Neuron (in vitro differentiated cells): ENCODE measurements around the gene DUSP19.

ENCODE experiments used
- H2AFZ ChIP-seq: one replicate; pipeline ENCODE4 v1.6.1; 2013; ENCODE audit warnings: low read depth, mild to moderate bottlenecking, inconsistent platforms, low read length, moderate library complexity
- H3K27me3 ChIP-seq: one replicate; pipeline ENCODE4 v1.6.1; 2013; ENCODE audit warnings: low read length; ENCODE audit not compliant: insufficient read depth
- H3K36me3 ChIP-seq: one replicate; pipeline ENCODE4 v1.6.1; 2013; ENCODE audit warnings: low read length; ENCODE audit not compliant: insufficient read depth
- H3K4me1 ChIP-seq: one replicate; pipeline ENCODE4 v1.6.1; 2013; ENCODE audit warnings: low read length; ENCODE audit not compliant: insufficient read depth
- H3K4me3 ChIP-seq: 2 replicates; pipeline ENCODE4 v1.5.1; 2013; ENCODE audit warnings: mild to moderate bottlenecking, low read length, moderate library complexity
- H3K9me3 ChIP-seq: one replicate; pipeline ENCODE4 v1.6.1; 2013; ENCODE audit warnings: low read length

Gene DUSP19

DNA sequence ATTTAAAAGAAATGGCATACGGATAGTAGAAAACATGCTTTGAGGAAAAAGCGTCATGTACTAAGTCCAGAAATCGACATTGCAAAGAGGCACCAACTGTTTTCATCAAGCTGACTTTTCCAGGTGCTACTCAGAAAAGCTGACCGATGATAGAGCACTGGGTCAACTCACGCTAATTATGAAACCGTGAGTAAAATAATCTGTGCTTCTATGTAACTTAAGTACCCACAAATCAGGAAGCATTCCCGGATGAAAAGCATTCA, 45.3 kb downstream of the DUSP19 start:
- peaks cover 5% of the 10 kb centered on the region for H3K36me3 ChIP-seq
- H3K9me3 ChIP-seq, result no peaks in the 10 kb centered on the region
- H3K4me1 ChIP-seq, result peaks cover 11% of the 10 kb centered on the region
- peak overlapping the region; percentile 75 for H3K4me3 ChIP-seq
- peak overlapping the region; percentile 92 for H2AFZ ChIP-seq
- no peaks in the 10 kb centered on the region for H3K27me3 ChIP-seq

DNA sequence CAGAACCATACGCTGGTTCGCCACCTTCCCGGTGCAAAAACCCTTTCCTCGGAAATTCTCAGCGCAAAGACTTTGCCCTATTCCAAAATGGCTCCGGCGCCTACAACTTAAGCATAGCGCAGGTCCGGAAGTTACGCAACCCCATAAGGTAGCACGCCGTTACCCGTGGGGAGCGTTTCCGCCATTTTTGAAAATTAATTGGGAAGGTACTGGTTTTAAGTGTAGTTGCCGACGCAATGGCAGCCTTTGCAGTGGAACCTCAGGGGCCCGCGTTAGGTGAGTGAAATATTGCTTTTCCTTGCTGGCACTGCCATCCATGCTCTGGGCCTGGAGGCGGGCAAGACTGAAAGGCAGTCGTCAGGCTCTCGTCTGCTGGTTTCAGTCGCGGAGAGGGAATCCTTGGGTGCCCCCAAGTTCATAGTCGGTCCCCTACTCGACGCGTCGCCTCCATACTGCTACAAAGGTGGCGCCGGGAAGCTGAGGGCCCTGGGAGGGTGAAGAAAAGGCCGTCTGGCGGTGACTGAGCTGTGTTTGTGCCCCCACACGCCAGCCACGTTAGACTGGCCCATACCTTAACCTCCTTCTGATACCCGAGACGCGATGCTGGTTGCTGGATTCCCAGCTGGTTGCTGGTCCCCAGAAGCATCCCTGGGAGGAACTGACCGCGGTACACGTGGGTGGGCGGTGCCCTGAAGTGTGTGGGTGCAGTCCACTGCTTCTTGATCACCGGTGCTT, 45.8 kb downstream of the DUSP19 start, which contains the start of gene NUP35:
NUP35 (plus strand) TSS at position 222 of the 735 bp plus-strand sequence; CDS start at position 237, 15 bp downstream.
- peaks cover 11% of the 10 kb centered on the region for H3K4me1 ChIP-seq
- H3K4me3 ChIP-seq, result peak within 1 kb of the TSS; percentile 75
- H2AFZ ChIP-seq, result peak within 1 kb of the TSS; percentile 92
- no peaks in the 10 kb centered on the region for H3K9me3 ChIP-seq
- no peaks in the 10 kb centered on the region for H3K27me3 ChIP-seq
- H3K36me3 ChIP-seq, result peaks cover 8% of the 10 kb centered on the region

DNA sequence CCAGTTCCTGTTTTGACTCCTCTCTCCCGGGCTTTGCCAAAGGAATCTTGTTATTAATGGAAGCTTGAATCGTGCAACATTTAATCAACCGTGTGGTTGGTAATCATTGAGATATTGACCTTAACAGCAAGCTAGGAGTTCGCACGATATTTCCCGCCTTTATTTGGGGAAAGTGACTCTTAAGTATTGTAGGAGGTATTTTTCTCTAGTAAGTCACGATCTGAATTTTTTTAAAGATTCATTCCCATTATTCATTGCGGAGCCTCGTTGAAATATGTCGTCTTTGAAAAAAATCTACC, 46.4 kb downstream of the DUSP19 start:
- H3K4me3 ChIP-seq, result peak overlapping the region; percentile 75
- peaks cover 11% of the 10 kb centered on the region for H3K36me3 ChIP-seq
- H2AFZ ChIP-seq, result peak overlapping the region; percentile 92
- H3K4me1 ChIP-seq, result peaks cover 11% of the 10 kb centered on the region
- H3K9me3 ChIP-seq, result no peaks in the 10 kb centered on the region
- H3K27me3 ChIP-seq, result no peaks in the 10 kb centered on the region

DNA sequence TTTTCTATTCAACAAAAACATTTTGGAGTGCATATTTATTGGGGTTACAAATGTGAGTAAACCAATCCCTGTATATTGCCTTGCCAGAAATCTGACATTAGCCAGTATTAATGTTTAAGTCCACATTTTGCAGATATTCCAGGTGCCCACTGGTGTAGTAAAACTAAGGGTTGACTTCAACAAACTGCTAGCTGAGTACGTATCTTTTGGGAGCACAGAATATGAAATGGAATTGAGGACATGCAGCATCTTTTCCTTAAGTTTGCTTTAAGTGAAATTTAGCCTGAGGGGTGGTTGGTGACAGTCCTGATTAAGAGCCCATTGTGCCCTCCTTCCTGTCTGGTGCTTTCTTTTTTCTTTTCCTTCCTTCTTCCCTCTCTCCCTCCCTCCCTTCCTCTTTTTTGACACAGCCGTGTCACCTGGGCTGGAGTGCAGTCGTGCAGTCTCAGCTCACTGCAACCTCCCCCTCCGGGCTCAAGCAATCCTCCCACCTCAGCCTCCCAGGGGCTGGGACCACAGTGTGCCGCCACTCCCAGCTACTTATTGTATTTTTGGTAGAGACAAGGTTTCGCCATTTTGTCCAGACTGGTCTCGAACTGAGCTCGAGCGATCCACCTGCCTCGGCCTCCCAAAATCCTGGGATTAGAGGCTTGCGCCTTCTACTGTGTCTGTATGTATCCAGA, 47.3 kb downstream of the DUSP19 start:
- Histone ChIP-seq H3K9me3 (no peaks in the 10 kb centered on the region), H3K36me3 (peaks cover 19% of the 10 kb centered on the region), H3K4me1 (peaks cover 11% of the 10 kb centered on the region), H2AFZ (no peak overlapping the region), H3K4me3 (peak overlapping the region; percentile 75), H3K27me3 (no peaks in the 10 kb centered on the region)

DNA sequence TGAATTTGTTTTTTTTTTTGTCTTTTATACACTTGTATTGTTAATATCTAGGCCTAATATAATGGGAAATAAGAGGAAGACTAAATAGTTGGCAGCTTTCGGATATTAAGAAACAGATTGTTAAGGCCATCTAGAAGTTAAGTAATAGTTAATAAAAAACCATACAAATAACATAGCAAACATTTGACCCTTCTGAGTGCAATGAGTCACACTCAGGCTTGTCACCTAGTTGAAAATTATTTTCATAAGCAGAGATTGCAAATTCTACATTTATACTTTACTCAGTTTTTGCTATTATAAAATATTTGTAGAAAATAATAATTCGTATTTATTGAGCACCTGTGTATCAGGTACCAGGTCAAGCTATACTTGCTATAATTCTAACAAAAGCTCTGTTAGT, 48.1 kb downstream of the DUSP19 start:
- peaks cover 26% of the 10 kb centered on the region for H3K36me3 ChIP-seq
- H2AFZ ChIP-seq, result no peak overlapping the region
- H3K4me3 ChIP-seq, result no peak overlapping the region
- H3K27me3 ChIP-seq, result no peaks in the 10 kb centered on the region
- peaks cover 11% of the 10 kb centered on the region for H3K4me1 ChIP-seq
- no peaks in the 10 kb centered on the region for H3K9me3 ChIP-seq

DNA sequence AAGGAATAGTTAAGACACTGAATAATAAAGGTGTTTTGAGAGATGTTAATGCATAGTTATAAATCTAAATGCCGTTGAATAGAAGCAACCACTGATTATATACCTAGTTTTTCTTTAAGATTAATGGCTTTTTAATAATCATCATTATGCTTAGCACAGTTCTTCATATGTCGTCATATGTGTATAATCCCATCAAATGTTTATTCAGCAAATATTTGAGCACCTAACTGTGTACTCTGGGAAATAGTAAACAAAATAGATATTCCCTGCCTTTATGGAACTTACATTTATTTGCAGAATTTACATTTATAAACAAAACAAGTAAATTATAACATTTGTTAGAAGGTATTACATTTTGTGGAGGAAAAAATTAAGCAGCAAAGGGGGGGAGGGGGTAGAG, 55.5 kb downstream of the DUSP19 start:
- Histone ChIP-seq H3K9me3 (no peaks in the 10 kb centered on the region), H3K4me3 (no peak overlapping the region), H3K4me1 (no peaks in the 10 kb centered on the region), H3K27me3 (no peaks in the 10 kb centered on the region), H2AFZ (no peak overlapping the region), H3K36me3 (peaks cover 50% of the 10 kb centered on the region)

DNA sequence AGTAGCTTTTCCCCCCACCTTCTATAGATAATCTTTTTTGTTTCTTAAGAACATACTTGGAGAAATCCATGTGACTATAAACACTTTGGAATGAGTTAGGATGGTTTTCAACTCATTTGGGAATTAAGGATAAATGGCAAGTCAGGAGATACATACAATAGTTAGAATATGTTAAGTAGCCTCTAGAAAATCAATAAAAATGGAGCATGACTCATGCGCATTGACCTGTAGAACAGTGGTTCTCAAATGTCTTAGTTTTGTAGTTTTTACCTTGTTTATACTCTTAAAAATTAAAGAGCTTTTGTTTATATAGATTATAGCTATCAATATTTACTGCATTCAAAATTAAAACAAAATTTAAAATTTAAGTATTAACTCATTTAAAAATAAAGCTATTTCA, 70.4 kb downstream of the DUSP19 start:
- no peaks in the 10 kb centered on the region for H3K27me3 ChIP-seq
- peaks cover 43% of the 10 kb centered on the region for H3K36me3 ChIP-seq
- H3K9me3 ChIP-seq, result peaks cover 21% of the 10 kb centered on the region

DNA sequence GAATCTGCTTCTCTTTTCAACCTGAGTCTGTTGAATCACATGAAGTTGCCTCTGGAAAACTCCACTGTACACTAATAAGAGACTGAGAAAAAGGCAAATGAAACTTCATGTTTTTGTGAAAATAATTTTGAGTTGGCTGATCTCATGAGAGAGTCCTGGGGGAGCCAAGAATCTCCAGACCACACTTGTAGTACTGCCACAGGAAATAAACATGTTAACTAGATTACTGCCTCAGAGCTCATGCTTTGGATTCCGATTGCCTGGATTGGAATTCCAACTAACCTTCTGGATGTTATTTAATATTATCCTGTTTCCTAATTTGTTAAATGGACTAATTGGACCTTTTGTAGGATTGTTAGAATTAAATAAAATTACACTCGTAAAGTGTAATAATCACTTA, 70.9 kb downstream of the DUSP19 start:
- Histone ChIP-seq H3K4me1 (no peaks in the 10 kb centered on the region), H3K9me3 (peaks cover 20% of the 10 kb centered on the region), H3K36me3 (peaks cover 41% of the 10 kb centered on the region), H2AFZ (no peak overlapping the region), H3K4me3 (no peak overlapping the region), H3K27me3 (no peaks in the 10 kb centered on the region)

More for the DNA sequence above, 70.4 kb downstream of the DUSP19 start:
- Histone ChIP-seq H3K4me1 (no peaks in the 10 kb centered on the region), H3K4me3 (no peak overlapping the region), H2AFZ (no peak overlapping the region)
